HG02938 (cell line): ENCODE results near the gene PNMA1.

ENCODE experiments used
- ATAC-seq: cut with Tn5 transposase; IDR thresholded peaks from one replicate; pipeline ENCODE4 v1.9.1; 2021; ENCODE audit warnings: mild to moderate bottlenecking, moderate library complexity; ENCODE audit not compliant: unreplicated experiment

The PNMA1 gene

DNA sequence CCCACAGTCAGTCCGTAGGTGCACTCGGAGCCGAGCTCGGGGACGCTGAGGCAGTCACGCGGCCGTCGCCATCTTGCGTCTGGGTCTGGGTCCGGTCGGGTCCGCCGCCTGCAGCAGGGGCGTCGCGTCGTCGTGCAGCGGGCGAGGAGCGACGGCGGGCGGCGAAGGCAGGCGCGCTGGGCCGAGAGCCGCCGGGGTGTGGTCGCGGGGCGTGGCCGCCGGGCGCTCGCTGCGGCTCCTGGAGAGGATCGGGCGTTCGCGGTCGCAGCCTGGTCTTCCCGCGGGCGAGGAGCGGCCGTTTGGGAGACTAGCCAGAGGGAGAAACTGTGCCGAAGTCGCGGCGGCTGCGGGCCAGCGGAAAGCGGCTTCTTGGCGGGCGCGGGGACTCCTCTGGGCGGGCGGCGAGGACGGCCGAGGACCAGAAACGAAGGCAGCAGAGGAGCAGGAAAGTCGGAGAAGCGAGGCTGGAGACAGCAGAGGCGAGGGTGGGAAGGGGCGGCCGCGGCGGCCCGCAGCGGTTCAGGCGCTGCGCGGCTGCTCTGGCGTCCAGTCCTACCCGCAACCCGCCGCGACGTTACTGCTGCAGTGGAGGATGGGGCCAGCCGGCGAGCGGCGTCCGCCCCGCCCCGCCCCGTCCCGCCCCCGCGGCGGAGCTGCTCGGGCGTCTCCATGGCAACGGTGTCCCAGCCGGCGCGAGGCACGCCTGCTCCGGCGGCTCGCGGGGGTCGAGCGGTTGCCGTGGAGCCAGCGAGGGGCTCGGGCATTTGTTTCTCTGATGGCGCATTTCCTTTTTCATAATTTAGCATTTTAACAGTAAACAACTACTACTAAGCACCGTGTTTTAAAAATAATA, at the start of gene PNMA1:
Gene PNMA1, minus strand, starts transcription at position 582 of the 853 bp plus-strand sequence. CDS start 745 bp downstream, outside the sequence.
- ATAC-seq: peak; percentile 58

GRCh38 chr14:73763396-73763795, 49.2 kb upstream of the PNMA1 start:
- ATAC-seq: no peak

DNA sequence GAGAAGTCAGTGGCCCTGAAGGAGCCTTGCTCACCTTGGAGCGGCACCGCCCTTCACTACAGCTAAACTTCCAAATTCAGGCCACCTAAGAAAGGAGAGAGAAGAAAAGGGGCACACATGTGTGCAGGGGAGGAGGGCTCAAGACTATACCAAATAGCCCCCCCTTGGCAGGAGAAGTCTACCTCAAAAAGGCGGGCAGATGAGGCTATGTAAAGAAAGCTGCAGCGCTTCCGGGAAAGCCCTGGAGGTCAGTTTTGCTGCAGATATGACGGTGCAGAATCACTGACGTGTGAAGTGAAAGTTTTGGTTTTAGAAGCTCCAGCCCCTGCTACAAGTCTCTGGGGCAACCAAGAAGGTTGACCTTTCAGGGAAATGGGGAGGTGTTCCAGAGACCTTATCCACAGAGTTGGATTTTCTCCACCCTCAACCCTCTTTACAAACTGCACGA, 48.2 kb upstream of the PNMA1 start:
- no peak for ATAC-seq

DNA sequence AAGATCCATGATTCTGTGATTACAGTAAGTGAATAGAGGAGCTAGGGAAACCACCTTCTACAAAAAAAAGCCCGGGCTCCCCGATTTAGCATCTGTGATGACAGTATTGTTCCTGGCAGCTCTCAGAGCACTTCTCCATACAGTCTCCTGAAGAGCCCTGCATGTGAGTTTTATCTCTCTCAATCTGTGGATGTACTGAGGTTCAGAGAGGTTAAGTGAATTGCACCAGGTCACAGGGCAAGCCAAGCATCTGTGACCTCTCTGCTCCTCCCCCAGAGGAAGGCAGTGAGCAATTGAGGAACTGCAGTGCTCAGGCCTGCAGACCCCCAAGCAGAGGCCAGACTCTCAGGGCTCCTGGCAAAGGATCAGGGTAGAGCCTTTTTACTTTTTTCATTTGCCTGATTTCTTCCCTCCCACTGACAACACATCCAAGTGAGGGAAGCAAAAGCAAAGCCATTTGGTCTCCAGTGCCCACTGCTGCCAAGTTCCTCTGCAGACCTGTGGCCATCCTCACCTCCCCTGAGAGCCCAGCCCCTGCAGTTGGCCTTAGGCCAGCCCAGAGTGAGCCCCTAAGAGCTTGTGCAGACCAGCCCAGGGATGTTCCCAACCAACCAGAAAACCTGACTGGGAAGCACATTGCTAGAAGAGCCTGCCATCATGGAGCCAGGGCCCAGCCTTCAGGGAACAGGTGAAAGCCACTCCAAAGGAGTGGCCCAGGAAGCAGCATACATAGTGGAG, 47.6 kb upstream of the PNMA1 start:
- ATAC-seq: no peak

- ATAC-seq: peak; percentile 3
Observed at GRCh38 chr14:73760598-73761586, 46.7 kb upstream of the PNMA1 start.

DNA sequence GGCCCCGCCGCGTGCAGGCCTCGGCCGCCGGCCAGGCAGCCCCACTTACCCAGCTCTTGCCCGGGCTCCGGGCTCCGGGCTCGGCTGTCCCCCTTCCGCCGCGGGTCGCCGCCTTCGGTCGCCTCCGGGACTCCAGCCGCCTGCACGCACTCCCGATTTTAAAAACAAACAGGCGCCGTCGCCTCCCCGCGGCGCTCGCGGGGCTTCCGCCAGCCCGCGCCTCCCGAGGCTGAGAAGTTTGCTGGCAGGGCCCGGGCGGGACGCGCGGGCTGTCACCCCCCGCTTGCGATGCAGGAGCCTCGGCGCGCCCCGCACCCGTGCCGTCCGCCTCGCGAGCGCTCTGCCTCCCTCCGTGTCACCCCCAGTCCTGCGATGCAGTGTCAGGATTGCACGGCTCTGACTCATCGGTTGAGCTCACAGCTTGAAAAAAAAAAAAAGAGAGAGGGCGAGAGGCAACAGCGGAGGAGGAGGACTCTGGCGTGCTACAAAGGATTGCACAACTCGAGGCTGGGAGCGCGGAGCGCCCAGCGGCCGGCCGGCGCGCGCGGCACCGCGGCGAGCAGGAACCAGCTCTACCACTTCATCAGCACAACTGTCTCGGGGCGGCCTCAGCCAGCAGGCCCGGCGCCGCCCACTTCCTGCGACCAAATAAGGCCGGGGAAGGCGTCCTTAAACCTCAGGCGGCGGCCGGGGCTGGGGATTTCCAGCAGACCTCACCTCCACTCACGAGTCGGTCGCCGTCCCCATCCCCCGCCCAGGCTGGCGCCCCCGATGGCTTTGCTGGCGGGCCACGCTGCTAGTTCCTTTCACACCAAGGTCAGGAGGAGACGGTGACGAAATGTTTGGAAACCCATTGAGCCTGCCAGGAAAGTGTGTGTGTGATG, 45.8 kb upstream of the PNMA1 start:
- ATAC-seq: peak; percentile 57

DNA sequence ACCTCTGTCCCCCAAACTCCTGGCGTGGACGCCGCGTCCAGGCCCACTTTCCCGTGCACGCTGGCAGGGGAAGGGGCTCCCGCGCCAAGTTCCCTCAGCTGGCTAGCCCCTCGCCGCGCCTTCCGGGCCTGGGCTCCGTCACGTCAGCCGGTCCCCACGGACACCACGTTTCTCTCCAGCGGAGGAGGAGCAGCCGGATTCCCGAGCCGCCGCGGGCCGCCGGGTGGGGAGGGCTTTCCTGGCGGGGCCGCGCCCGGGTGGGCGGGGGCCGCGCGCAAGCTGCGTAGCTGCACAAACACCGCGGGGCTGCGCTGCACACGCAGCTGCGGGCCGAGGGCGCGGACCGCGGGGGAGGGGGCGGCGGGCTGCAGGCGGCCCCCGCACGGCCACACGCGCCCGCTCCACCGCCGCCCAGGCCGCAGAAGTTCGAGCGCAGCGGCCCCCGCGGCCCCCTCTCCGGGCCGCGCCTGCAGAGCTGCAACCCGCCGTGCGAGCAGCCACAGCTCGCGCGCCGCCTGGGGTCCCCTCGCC, 45.1 kb upstream of the PNMA1 start:
- no peak for ATAC-seq

GRCh38 chr14:73758392-73759182, 44.4 kb upstream of the PNMA1 start:
- ATAC-seq: no peak

GRCh38 chr14:73757876-73758391, 43.8 kb upstream of the PNMA1 start:
- ATAC-seq: no peak

DNA sequence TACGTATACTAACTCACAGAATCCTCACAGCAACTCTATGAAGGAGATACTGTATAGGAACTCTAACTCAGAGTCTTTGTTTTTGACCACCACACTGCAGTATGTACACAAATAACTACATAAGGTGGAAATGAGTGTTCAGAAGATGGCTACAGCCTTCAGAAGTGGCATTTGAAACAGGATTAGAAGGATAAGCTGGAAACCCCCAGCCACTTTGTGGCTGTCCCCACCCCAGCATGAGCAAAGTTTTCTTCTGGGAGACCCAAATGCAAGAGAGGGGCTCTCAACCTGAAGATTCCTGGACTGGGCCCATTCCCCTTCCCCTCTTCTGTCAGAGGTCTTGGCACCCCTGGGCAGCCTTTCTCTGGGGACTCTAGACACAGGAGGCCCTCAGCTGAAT, 43.2 kb upstream of the PNMA1 start:
- no peak for ATAC-seq

- no peak for ATAC-seq
Observed at GRCh38 chr14:73755434-73756014, 41.3 kb upstream of the PNMA1 start.

DNA sequence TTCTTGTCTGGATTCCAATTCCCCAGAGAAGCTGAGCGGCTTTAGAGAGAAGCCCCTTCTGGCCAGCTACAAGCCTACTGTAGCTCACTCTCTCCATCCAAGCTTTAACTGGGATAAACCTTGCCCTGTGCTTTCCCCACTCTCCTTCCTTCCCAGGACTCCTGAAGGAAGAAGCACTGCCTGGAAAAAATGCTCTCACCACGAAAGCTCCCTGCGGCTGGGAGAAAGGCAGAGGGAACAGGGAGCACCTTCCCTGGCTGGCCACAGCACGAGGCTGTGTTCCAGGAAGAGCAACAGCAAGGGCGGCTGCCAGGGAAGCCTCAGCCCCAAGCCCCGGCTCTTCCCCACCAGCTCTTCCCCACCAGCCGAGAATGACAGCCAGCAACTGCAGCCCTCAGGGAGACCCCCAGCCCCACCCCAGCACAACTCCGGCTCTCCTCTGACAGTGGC, 40.8 kb upstream of the PNMA1 start:
- ATAC-seq: no peak

- ATAC-seq: peak; percentile 43
Observed at GRCh38 chr14:73753887-73754795, 40.0 kb upstream of the PNMA1 start.

- no peak for ATAC-seq
Observed at GRCh38 chr14:73753124-73753886, 39.1 kb upstream of the PNMA1 start.

GRCh38 chr14:73752297-73752992, 38.3 kb upstream of the PNMA1 start:
- no peak for ATAC-seq
